ENCODE data around the gene COL17A1.

The COL17A1 gene

DNA sequence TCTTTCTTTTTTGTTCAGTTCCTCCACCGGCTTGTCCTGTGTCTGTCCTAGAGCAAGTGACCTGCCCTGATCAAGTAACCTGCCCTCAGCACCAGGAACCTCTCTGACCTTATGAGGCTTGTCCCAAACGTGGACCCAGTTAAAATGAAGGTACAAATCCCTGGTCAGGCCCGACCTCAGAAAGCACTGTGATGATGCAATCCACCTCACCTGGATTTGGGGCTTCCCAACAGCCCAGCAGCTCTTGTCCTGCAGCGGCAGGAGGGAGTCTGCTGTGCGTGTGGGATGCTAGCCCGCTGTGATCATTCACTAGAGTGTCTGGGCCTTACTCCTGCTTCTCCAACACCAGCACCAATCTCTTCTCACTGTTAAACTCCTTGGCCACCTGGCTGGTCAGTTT lies 11.2 kb downstream of the COL17A1 start:
- Histone ChIP-seq H3K4me3 (IDR thresholded peaks at IDR 0.05; ENCODE audit: insufficient read depth, low read depth, low read length) (no peak overlapping the region), H2AFZ (ENCODE audit: low read depth) (no peak overlapping the region), H3K4me2 (no peak overlapping the region), H3K79me2 (ENCODE audit: insufficient read depth, low read depth) (no peaks in the 10 kb centered on the region), H3K9ac (no peak overlapping the region), H3K27ac (no peak overlapping the region), H4K20me1 (ENCODE audit: insufficient read depth) (no peaks in the 10 kb centered on the region), H3K27me3 (ENCODE audit: insufficient read depth, low read depth) (no peaks in the 10 kb centered on the region), H3K36me3 (ENCODE audit: insufficient read depth) (no peaks in the 10 kb centered on the region), H3K4me1 (ENCODE audit: low read depth, poor library complexity, severe bottlenecking) (no peaks in the 10 kb centered on the region)
- no peak for TF ChIP-seq CTCF (conservative IDR thresholded peaks at IDR 0.05; ENCODE audit: low read depth, low read length)

DNA sequence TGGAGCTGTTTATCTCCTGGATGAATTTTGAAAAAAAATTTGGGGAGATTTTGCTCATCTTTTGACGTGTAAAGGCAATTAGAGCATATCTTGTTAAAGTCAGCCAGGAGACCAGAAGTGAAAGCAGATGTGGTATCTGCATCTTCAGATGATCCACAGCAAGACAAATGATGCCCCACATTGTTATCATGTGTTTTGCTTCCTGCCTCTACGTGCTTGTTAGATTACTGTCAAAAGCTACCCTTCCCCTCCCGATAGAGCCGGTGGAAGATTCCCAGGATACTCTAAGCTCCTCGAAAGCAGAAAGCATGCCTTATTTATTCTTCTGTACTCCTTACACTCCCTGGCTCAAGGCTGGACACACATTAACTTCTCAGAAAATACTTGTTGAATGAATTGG lies 12.9 kb downstream of the COL17A1 start:
- H3K27ac ChIP-seq = no peak overlapping the region
- no peaks in the 10 kb centered on the region for H3K4me1 ChIP-seq (ENCODE audit: low read depth, poor library complexity, severe bottlenecking)
- no peaks in the 10 kb centered on the region for H3K36me3 ChIP-seq (ENCODE audit: insufficient read depth)
- H3K4me2 ChIP-seq = no peak overlapping the region
- H3K27me3 ChIP-seq (ENCODE audit: insufficient read depth, low read depth) = no peaks in the 10 kb centered on the region
- no peaks in the 10 kb centered on the region for H3K79me2 ChIP-seq (ENCODE audit: insufficient read depth, low read depth)
- no peak for TF ChIP-seq CTCF (conservative IDR thresholded peaks at IDR 0.05; ENCODE audit: low read depth, low read length)
- no peak overlapping the region for H3K4me3 ChIP-seq (IDR thresholded peaks at IDR 0.05; ENCODE audit: insufficient read depth, low read depth, low read length)
- no peak overlapping the region for H2AFZ ChIP-seq (ENCODE audit: low read depth)
- no peaks in the 10 kb centered on the region for H4K20me1 ChIP-seq (ENCODE audit: insufficient read depth)
- H3K9ac ChIP-seq = no peak overlapping the region

- Histone ChIP-seq H3K4me3 (IDR thresholded peaks at IDR 0.05; ENCODE audit: insufficient read depth, low read depth, low read length) (no peak overlapping the region), H3K79me2 (ENCODE audit: insufficient read depth, low read depth) (no peaks in the 10 kb centered on the region), H4K20me1 (ENCODE audit: insufficient read depth) (no peaks in the 10 kb centered on the region), H3K9ac (no peak overlapping the region), H3K27ac (no peak overlapping the region), H3K4me2 (no peak overlapping the region), H3K4me1 (ENCODE audit: low read depth, poor library complexity, severe bottlenecking) (no peaks in the 10 kb centered on the region), H3K36me3 (ENCODE audit: insufficient read depth) (no peaks in the 10 kb centered on the region), H2AFZ (ENCODE audit: low read depth) (no peak overlapping the region), H3K27me3 (ENCODE audit: insufficient read depth, low read depth) (no peaks in the 10 kb centered on the region)
- TF ChIP-seq CTCF (conservative IDR thresholded peaks at IDR 0.05; ENCODE audit: low read depth, low read length) = no peak
These were observed 16.1 kb downstream of the COL17A1 start for GRCh38 chr10:104069613-104070012.

DNA sequence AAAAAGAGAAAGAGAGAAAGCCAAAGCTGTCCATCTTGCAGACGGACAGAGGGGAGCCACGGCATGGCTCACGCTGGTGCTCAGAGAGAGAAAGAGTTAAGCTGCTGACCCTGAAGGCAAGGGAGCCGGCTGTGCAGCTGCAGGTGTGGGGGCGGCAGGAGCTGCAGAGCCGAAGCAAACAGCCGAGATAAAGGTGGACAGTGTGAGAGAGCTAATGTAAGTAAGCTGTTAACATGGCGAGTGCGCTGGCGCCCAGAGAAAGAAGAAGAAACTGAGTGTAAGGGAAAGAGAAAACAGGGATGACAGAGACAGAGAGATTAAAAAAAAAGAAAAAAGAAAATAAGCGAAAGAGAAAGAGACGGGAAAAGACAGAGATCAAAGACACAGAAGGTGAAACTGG lies 18.2 kb downstream of the COL17A1 start:
- Histone ChIP-seq H3K9ac (no peak overlapping the region), H3K4me1 (ENCODE audit: low read depth, poor library complexity, severe bottlenecking) (no peaks in the 10 kb centered on the region), H2AFZ (ENCODE audit: low read depth) (no peak overlapping the region)

More for the DNA sequence above, 18.2 kb downstream of the COL17A1 start:
- H4K20me1 ChIP-seq (ENCODE audit: insufficient read depth) = no peaks in the 10 kb centered on the region
- no peaks in the 10 kb centered on the region for H3K27me3 ChIP-seq (ENCODE audit: insufficient read depth, low read depth)
- H3K27ac ChIP-seq = no peak overlapping the region
- H3K4me2 ChIP-seq = no peak overlapping the region
- no peaks in the 10 kb centered on the region for H3K36me3 ChIP-seq (ENCODE audit: insufficient read depth)
- H3K4me3 ChIP-seq (IDR thresholded peaks at IDR 0.05; ENCODE audit: insufficient read depth, low read depth, low read length) = no peak overlapping the region
- no peak for TF ChIP-seq CTCF (conservative IDR thresholded peaks at IDR 0.05; ENCODE audit: low read depth, low read length)
- no peaks in the 10 kb centered on the region for H3K79me2 ChIP-seq (ENCODE audit: insufficient read depth, low read depth)

Measured in KMS-11 (cell line).